ENCODE data around the gene ARHGAP28. TPM values are rescaled to one million over a fixed set of nuclear protein-coding genes. Genes with fewer than 3 reads are reported as not detected.
"Not testable (repeated sequence)": the region's sequence is repeated elsewhere in the genome, so short reads cannot be mapped to it uniquely, and the experiment has no call there.

ARHGAP28 gene
- total RNA-seq, 1 experiment from 2014 or later = 9.2 TPM

DNA sequence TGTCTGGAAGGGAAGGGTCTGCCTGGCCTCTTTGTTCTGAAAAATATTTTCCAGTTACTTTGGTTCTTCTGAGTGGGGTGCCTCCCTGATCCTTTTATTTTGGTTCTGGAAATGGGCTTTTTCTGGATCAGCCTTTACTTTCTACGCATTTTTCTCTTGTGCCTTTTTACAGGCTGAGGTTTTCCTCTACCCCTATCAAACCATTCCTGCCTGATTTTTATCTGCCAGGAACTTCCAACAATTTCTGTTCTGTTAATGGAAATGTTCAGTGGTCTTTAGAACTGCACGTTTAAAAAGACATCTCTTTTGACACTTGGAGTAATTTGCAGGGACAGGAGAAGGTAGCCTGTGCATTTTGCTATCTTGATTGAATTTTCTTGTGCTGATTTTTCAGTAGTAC lies 113.8 kb downstream of the ARHGAP28 start:
- no peak overlapping the region for H3K27ac Mint-ChIP-seq

DNA sequence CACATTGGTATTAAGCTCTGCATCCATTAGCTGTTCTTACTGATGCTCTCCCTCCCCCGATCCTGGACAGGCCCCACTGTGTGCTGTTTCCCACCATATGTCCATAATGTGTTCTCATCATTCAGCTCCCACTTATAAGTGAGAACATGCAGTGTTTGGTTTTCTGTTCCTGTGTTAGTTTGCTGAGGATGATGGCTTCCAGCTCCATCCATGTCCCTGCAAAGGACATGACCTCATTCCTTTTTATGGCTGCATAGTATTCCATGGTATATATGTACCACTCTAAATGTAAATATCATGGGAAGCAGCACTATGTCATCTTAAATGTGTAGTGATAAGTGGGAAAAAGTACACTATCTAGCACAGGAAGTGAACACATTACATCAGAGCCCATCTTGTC lies 116.0 kb downstream of the ARHGAP28 start:
- H3K4me3 Mint-ChIP-seq; H3T11ph ChIP-seq (ENCODE audit: low read length); H3K4me1 Mint-ChIP-seq; H4K20me1 ChIP-seq (ENCODE audit: control insufficient read depth, insufficient read depth, insufficient read length); H4K8ac ChIP-seq (replicated peaks; ENCODE audit: insufficient read length, low read depth, low read length); H3K9me3 ChIP-seq (ENCODE audit: control insufficient read depth, low read depth, low read length); H3K27me3 ChIP-seq (ENCODE audit: insufficient read depth, low read length); H3K27ac Mint-ChIP-seq; H3K4me2 ChIP-seq (ENCODE audit: insufficient read depth, insufficient read length, low read length); H3K36me3 Mint-ChIP-seq (ENCODE audit: insufficient read depth in 1 of 3, low read depth in 3 of 3); H3K23ac ChIP-seq (ENCODE audit: insufficient read length, low read depth, low read length); H2AK5ac ChIP-seq (ENCODE audit: insufficient read length, low read length); H3K27me3 Mint-ChIP-seq (ENCODE audit: low read depth); H3K4ac ChIP-seq (ENCODE audit: low read depth, low read length); H3K9me3 Mint-ChIP-seq; H3K9ac ChIP-seq (ENCODE audit: extremely low read depth, insufficient read length, low read length); H2BK120ac ChIP-seq (ENCODE audit: low read depth, low read length, poor library complexity, severe bottlenecking); H3K79me2 ChIP-seq (ENCODE audit: insufficient read depth, low read length); H3K4me1 ChIP-seq (ENCODE audit: insufficient read depth, low read length); H3K23me2 ChIP-seq (ENCODE audit: insufficient read length, low read depth, low read length, poor library complexity, severe bottlenecking); H3K14ac ChIP-seq (ENCODE audit: insufficient read depth, low read length); H2AFZ ChIP-seq (ENCODE audit: low read length); DNase-seq; H4K91ac ChIP-seq (ENCODE audit: insufficient read length, low read depth, low read length); H2BK15ac ChIP-seq (ENCODE audit: low read depth, low read length); H3K56ac ChIP-seq (ENCODE audit: insufficient read length, low read depth, low read length); H3K79me1 ChIP-seq (ENCODE audit: insufficient read depth, low read depth, low read length, poor library complexity, severe bottlenecking); H4K5ac ChIP-seq (ENCODE audit: insufficient read length, low read depth, low read length); H3K27ac ChIP-seq (ENCODE audit: insufficient read length, low read depth, low read length); H3K18ac ChIP-seq (ENCODE audit: insufficient read length, low read depth, low read length); H2BK5ac ChIP-seq (ENCODE audit: insufficient read length, low read length); H2BK20ac ChIP-seq (ENCODE audit: low read depth, low read length, poor library complexity, severe bottlenecking); H2BK12ac ChIP-seq (ENCODE audit: insufficient read length, low read depth, low read length): not testable (repeated sequence)
- no CpG with 5 or more reads among the region's 1 CpG for WGBS (ENCODE audit: extremely low coverage, insufficient read length, low lambda C conversion rate)

More for the DNA sequence above, 113.8 kb downstream of the ARHGAP28 start:
- no peak overlapping the region for H2BK120ac ChIP-seq (ENCODE audit: low read depth, low read length, poor library complexity, severe bottlenecking)
- TF ChIP-seq, protein P1, sequence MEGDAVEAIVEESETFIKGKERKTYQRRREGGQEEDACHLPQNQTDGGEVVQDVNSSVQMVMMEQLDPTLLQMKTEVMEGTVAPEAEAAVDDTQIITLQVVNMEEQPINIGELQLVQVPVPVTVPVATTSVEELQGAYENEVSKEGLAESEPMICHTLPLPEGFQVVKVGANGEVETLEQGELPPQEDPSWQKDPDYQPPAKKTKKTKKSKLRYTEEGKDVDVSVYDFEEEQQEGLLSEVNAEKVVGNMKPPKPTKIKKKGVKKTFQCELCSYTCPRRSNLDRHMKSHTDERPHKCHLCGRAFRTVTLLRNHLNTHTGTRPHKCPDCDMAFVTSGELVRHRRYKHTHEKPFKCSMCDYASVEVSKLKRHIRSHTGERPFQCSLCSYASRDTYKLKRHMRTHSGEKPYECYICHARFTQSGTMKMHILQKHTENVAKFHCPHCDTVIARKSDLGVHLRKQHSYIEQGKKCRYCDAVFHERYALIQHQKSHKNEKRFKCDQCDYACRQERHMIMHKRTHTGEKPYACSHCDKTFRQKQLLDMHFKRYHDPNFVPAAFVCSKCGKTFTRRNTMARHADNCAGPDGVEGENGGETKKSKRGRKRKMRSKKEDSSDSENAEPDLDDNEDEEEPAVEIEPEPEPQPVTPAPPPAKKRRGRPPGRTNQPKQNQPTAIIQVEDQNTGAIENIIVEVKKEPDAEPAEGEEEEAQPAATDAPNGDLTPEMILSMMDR (conservative IDR thresholded peaks at IDR 0.05) = no peak
- no peak overlapping the region for H2AFZ ChIP-seq (ENCODE audit: low read length)
- no peak overlapping the region for H3K56ac ChIP-seq (ENCODE audit: insufficient read length, low read depth, low read length)
- DNase-seq = no peak
- H3K4ac ChIP-seq (ENCODE audit: low read depth, low read length) = no peak overlapping the region
- no peak overlapping the region for H3K27ac ChIP-seq (ENCODE audit: insufficient read length, low read depth, low read length)
- H2BK5ac ChIP-seq (ENCODE audit: insufficient read length, low read length) = no peak overlapping the region
- no peak overlapping the region for H3K4me3 Mint-ChIP-seq
- no peaks in the 10 kb centered on the region; the same call in 1 of the 2 replicates for H3K79me2 ChIP-seq (ENCODE audit: insufficient read depth, low read length)
- H3K9me3 ChIP-seq (ENCODE audit: control insufficient read depth, low read depth, low read length) = no peaks in the 10 kb centered on the region
- no peaks in the 10 kb centered on the region for H3K23me2 ChIP-seq (ENCODE audit: insufficient read length, low read depth, low read length, poor library complexity, severe bottlenecking)
- no peak overlapping the region for H3K14ac ChIP-seq (ENCODE audit: insufficient read depth, low read length)
- no peak overlapping the region for H3K4me2 ChIP-seq (ENCODE audit: insufficient read depth, insufficient read length, low read length)
- no peak overlapping the region for H2BK15ac ChIP-seq (ENCODE audit: low read depth, low read length)
- peaks cover 6 to 9% of the 10 kb centered on the region in 2 experiments for H3K4me1 Mint-ChIP-seq
- H4K8ac ChIP-seq (replicated peaks; ENCODE audit: insufficient read length, low read depth, low read length) = no peak overlapping the region
- H3K79me1 ChIP-seq (ENCODE audit: insufficient read depth, low read depth, low read length, poor library complexity, severe bottlenecking) = peaks cover 2% of the 10 kb centered on the region
- H3K23ac ChIP-seq (ENCODE audit: insufficient read length, low read depth, low read length) = no peak overlapping the region
- H3K4me1 ChIP-seq (ENCODE audit: insufficient read depth, low read length) = no peaks in the 10 kb centered on the region; the same call in 1 of the 2 replicates
- no peak overlapping the region for H2AK5ac ChIP-seq (ENCODE audit: insufficient read length, low read length)
- no peak overlapping the region for H4K5ac ChIP-seq (ENCODE audit: insufficient read length, low read depth, low read length)
- H2BK20ac ChIP-seq (ENCODE audit: low read depth, low read length, poor library complexity, severe bottlenecking) = no peak overlapping the region
- H3K9ac ChIP-seq (ENCODE audit: extremely low read depth, insufficient read length, low read length) = no peak overlapping the region
- H2BK12ac ChIP-seq (ENCODE audit: insufficient read length, low read depth, low read length) = no peak overlapping the region
- H3K9me3 Mint-ChIP-seq = no peaks in the 10 kb centered on the region
- no peak overlapping the region for H3T11ph ChIP-seq (ENCODE audit: low read length)
- peaks cover 0 to 3% (median 0%) of the 10 kb centered on the region in 3 experiments; a peak in 4 of 7 replicates for H3K36me3 Mint-ChIP-seq (ENCODE audit: insufficient read depth in 1 of 3, low read depth in 3 of 3)
- H3K18ac ChIP-seq (ENCODE audit: insufficient read length, low read depth, low read length) = no peak overlapping the region
- no peaks in the 10 kb centered on the region for H3K27me3 Mint-ChIP-seq (ENCODE audit: low read depth)
- no CpG with 5 or more reads among the region's 2 CpGs for WGBS (ENCODE audit: extremely low coverage, insufficient read length, low lambda C conversion rate)
- H3K27me3 ChIP-seq (ENCODE audit: insufficient read depth, low read length) = no peaks in the 10 kb centered on the region
- H4K20me1 ChIP-seq (ENCODE audit: control insufficient read depth, insufficient read depth, insufficient read length) = no peaks in the 10 kb centered on the region
- no peak overlapping the region for H4K91ac ChIP-seq (ENCODE audit: insufficient read length, low read depth, low read length)
